Measurements from ENCODE around the gene RGS14.

Gene RGS14

GRCh38 chr5:177317959-177318377 lies 39.8 kb upstream of the RGS14 start:
- peak; percentile 36 for DNase-seq (ENCODE audit: low read depth)
- TF ChIP-seq CTCF (conservative IDR thresholded peaks at IDR 0.05; ENCODE audit: low read depth, low read length) = peak; percentile 97
- no peak overlapping the region for H3K4me3 ChIP-seq (ENCODE audit: low read length)

GRCh38 chr5:177319913-177320588 lies 37.7 kb upstream of the RGS14 start:
- no peak overlapping the region for H3K4me3 ChIP-seq (ENCODE audit: low read length)
- DNase-seq (ENCODE audit: low read depth) = no peak
- TF ChIP-seq CTCF (conservative IDR thresholded peaks at IDR 0.05; ENCODE audit: low read depth, low read length) = no peak

- no peak overlapping the region for H3K4me3 ChIP-seq (ENCODE audit: low read length)
- no peak for TF ChIP-seq CTCF (conservative IDR thresholded peaks at IDR 0.05; ENCODE audit: low read depth, low read length)
- DNase-seq (ENCODE audit: low read depth) = no peak
Observed at GRCh38 chr5:177320879-177321278, 36.8 kb upstream of the RGS14 start.

GRCh38 chr5:177325868-177326381 lies 31.8 kb upstream of the RGS14 start:
- no peak for TF ChIP-seq CTCF (conservative IDR thresholded peaks at IDR 0.05; ENCODE audit: low read depth, low read length)
- H3K4me3 ChIP-seq (ENCODE audit: low read length) = no peak overlapping the region
- DNase-seq (ENCODE audit: low read depth) = peak; percentile 43

- peak; percentile 30 for TF ChIP-seq CTCF (conservative IDR thresholded peaks at IDR 0.05; ENCODE audit: low read depth, low read length)
- DNase-seq (ENCODE audit: low read depth) = peak; percentile 71
- peak overlapping the region; percentile 20 for H3K4me3 ChIP-seq (ENCODE audit: low read length)
Observed at GRCh38 chr5:177327539-177328522, 29.9 kb upstream of the RGS14 start.

GRCh38 chr5:177328545-177329231 lies 29.0 kb upstream of the RGS14 start:
- no peak overlapping the region for H3K4me3 ChIP-seq (ENCODE audit: low read length)
- TF ChIP-seq CTCF (conservative IDR thresholded peaks at IDR 0.05; ENCODE audit: low read depth, low read length) = no peak
- DNase-seq (ENCODE audit: low read depth) = no peak
